GM10248 (cell line): ENCODE data around the gene ATP8A1.
"Not testable (repeated sequence)": the region's sequence is repeated elsewhere in the genome, so short reads cannot be mapped to it uniquely, and the experiment has no call there.

Experiments
- CTCF ChIA-PET: fragments of 300-600 bp; sonication (Branson Sonifier 250); formaldehyde crosslinking; extraction: SDS; loops from one replicate; lab custom pipeline; 2021; ENCODE audit warnings: antibody characterized with exemption; lab: Yijun Ruan, JAX
- POLR2A ChIA-PET: fragments of 350-650 bp; sonication (Branson Sonifier 250); formaldehyde crosslinking; extraction: SDS; loops from one replicate; lab custom pipeline; 2020; ENCODE audit warnings: antibody characterized with exemption; lab: Yijun Ruan, JAX
- DNase-seq: peaks from one replicate; pipeline ENCODE4 v3.0.0; 2012; ENCODE audit errors: extremely low spot score
- TF ChIP-seq, protein P1 (sequence below): IDR thresholded peaks from 2 replicates; pipeline ENCODE4 v1.5.1; 2012; ENCODE audit warnings: mild to moderate bottlenecking, low read depth; ENCODE audit errors: extremely low read depth, missing control alignments, control extremely low read depth

The ATP8A1 gene

DNA sequence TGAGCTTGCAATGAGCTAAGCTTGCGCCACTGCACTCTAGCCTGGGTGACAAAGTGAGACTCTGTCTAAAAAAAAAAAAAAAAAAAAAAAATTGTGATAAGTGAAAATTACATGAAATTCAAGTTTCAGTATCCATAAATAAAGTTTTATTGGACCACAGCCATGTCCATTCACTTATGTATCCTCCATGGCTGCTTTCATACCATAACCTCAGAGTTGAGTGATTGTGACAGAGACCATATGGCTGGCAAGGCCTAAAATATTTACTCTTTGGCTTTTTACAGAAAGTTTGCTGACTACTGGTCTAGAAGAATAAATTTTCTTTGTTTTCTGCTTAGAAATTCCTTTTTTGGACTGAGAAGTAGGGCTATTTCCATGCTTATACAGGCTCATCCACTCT lies 271.4 kb downstream of the ATP8A1 start:
- CTCF ChIA-PET, result interaction anchor here (3.3 kb wide), 1 partner anchor 14 kb away, joined by 13 read pairs; no protein-coding TSS in a partner anchor
- TF ChIP-seq, protein P1, sequence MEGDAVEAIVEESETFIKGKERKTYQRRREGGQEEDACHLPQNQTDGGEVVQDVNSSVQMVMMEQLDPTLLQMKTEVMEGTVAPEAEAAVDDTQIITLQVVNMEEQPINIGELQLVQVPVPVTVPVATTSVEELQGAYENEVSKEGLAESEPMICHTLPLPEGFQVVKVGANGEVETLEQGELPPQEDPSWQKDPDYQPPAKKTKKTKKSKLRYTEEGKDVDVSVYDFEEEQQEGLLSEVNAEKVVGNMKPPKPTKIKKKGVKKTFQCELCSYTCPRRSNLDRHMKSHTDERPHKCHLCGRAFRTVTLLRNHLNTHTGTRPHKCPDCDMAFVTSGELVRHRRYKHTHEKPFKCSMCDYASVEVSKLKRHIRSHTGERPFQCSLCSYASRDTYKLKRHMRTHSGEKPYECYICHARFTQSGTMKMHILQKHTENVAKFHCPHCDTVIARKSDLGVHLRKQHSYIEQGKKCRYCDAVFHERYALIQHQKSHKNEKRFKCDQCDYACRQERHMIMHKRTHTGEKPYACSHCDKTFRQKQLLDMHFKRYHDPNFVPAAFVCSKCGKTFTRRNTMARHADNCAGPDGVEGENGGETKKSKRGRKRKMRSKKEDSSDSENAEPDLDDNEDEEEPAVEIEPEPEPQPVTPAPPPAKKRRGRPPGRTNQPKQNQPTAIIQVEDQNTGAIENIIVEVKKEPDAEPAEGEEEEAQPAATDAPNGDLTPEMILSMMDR, result no peak
- POLR2A ChIA-PET, result no interaction called here
- DNase-seq, result no peak

DNA sequence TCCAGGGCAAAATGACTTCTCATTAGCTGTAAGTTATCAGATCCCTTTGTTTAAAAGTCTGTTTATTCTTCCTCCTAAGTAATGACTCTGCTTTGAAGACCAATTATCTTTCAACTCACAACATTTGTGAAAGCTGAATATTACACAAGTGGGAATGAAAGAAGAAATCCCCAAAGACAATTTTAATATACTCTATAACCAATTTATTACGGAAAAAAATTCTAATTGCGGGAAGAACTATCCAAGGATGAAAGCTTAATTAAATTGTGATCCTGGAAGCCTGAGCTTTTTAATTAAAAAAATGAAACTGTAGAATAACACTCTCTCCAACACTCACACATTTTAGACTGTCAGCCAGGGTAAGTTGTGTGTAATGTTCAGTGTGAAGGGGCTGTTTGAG lies 275.2 kb downstream of the ATP8A1 start:
- DNase-seq, result no peak
- TF ChIP-seq, protein P1, result no peak
- CTCF ChIA-PET, result interaction anchor here (1.0 to 2.4 kb wide), 6 partner anchors 10 to 140 kb away, joined by 3 to 15 read pairs (median 3); no protein-coding TSS in a partner anchor
- POLR2A ChIA-PET, result no interaction called here

DNA sequence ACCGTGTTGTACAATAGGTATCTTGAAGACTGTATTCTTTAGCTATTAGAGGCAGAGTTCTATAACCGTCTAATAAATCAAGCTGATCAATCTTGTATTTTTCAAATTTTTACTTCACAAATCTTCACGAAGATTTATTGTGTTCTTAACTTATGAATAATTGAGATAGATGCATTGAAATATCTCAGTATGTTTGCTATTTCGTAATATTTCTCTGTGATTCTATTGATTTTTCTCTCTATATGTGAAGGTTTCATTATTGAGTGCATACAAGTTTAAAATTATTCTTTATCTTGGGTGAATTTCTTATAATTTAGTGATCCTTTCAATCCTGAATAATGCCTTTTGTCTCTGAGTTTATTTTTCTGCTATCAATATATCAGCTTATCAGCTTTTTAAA lies 279.4 kb downstream of the ATP8A1 start:
- POLR2A ChIA-PET, result no interaction called here
- CTCF ChIA-PET, result no interaction called here
- DNase-seq, result no peak
- TF ChIP-seq, protein P1, result no peak

DNA sequence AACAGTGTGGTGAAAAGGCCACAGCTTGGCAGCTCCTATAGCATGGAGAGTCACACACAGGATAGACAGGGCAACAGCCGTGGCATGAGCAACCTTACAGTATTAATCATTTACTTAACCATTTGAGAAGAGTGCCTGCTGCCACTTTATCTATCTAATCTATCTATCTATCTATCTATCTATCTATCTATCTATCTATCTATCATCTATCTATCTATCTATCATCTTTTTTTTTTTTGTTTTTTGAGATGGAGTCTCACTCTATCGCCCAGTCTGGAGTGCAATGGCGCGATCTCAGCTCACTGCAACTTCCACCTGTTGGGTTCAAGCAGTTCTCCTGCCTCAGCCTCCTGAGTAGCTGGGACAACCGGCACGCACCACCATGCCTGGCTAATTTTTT lies 284.6 kb downstream of the ATP8A1 start:
- CTCF ChIA-PET, result interaction anchor here (0.8 to 7.6 kb wide), 20 partner anchors 9 to 500 kb away, joined by 3 to 119 read pairs (median 4); no protein-coding TSS in a partner anchor
- DNase-seq, POLR2A ChIA-PET: not testable (repeated sequence)

DNA sequence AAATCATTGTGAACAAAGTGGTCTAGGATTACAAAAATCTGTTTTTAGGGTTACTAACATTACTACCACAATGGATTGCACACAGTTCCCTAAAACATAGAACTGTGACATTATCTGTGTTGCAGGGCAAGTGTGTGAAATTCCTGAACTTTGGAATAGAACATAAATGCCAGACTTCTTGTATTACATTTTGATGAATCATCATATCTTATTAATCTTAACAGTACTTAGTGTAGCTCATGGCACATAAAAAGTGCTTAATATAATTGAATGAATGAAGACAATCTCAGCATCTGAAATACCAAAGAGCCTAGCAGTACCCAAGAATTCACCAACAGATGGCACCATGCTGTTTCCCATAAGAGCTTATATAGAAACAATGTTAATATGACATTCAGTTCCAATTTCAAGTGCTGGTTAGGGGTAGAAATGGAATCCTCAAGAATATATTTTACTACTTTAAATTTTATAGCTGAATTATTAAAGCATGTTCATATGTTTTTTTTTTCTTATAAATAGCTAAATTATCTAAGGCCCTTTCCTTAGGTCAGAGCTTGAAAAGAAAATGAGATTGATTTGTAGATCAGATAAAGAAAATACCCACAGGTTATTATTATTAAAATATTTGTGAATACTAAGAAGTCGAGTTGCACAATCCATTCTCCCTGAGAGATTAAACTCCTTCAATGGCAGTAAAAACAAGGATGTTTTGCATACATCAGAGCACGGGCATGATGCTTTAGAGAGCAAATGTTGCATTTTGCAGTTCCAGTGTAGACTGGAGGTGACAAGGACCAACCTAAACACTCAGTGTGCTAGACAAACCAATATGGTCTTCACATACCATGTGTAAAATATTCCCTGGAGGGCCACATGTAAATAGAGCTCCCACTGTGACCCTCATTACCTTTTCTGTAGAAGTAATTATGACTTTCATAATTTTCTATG lies 285.3 kb downstream of the ATP8A1 start:
- ChIA-PET POLR2A (no interaction called here), CTCF (interaction anchor here (0.7 to 7.6 kb wide), 44 partner anchors 9 to 536 kb away, joined by 3 to 119 read pairs (median 4); no protein-coding TSS in a partner anchor)
- TF ChIP-seq, protein P1, result peak; percentile 51
- DNase-seq, result peak; percentile 55

DNA sequence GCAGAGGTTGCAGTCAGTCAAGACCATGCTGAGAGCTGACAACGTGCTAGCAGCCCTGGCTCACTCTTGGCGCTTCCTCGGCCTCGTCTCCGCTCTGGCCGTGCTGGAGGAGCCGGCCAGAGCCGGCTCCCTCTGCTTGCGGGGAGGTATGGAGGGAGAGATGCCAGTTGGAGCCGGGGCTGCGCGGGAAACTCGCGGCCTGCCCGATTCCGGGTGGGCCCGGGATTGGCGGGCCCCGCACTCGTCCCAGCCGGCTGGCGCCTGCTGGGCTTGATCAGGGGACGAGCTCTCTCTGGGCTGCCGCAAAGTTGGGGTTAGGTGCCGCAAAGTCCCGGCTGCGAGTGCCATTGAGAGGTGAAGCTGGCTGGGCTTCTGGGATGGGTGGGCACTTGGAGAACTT lies 287.4 kb downstream of the ATP8A1 start:
- ChIA-PET POLR2A (no interaction called here), CTCF (interaction anchor here (0.9 to 7.6 kb wide), 4 partner anchors 12 to 501 kb away, joined by 3 to 119 read pairs (median 3); no protein-coding TSS in a partner anchor)
- TF ChIP-seq, protein P1, result no peak
- no peak for DNase-seq
